Colonic mucosa (tissue), 4 donors: Measurements from ENCODE around the gene NMBR. TPM values are rescaled to one million over a fixed set of nuclear protein-coding genes. Genes with fewer than 3 reads are reported as not detected.
"Not testable (repeated sequence)": the region's sequence is repeated elsewhere in the genome, so short reads cannot be mapped to it uniquely, and the experiment has no call there.

Source experiments
- DNase-seq: peaks from one replicate; pipeline ENCODE4 v3.0.0-alpha.2; 2020
- H3K27ac ChIP-seq: fragments of 200-600 bp; one replicate; pipeline ENCODE4 v1.8.0; 2021
- H3K27me3 ChIP-seq: fragments of 200-600 bp; one replicate; pipeline ENCODE4 v1.8.0; 2021
- H3K36me3 ChIP-seq: fragments of 200-600 bp; one replicate; pipeline ENCODE4 v1.8.0; 2021
- H3K4me1 ChIP-seq: fragments of 200-600 bp; one replicate; pipeline ENCODE4 v1.8.0; 2021; ENCODE audit warnings: mild to moderate bottlenecking
- H3K4me3 ChIP-seq: fragments of 200-600 bp; one replicate; pipeline ENCODE4 v1.8.0; 2021
- H3K9ac ChIP-seq, 2 donors: one replicate each; pipeline ENCODE4 v1.7.0; 2013; ENCODE audit warnings: control low read depth in 2 of 2, low read depth in 2 of 2, low read length in 2 of 2
- H3K9me3 ChIP-seq: fragments of 200-600 bp; one replicate; pipeline ENCODE4 v1.8.0; 2021
- intact Hi-C: fragments of 100-400 bp; cut with DNase I; formaldehyde crosslinking; loops from one replicate; pipeline ENCODE4 v1.14.1; 2022
- total RNA-seq, 2 donors: library from RNA; stranded (reverse); fragmentation: NEBNext Ultra II Directional in 1 of 2; extraction: Animal tissue kit (Norgen Biotek cat#: 25700) in 1 of 2; gene quantifications; one replicate each; pipeline ENCODE4 v1.2.1, GENCODE V29; 2021
- TF ChIP-seq, protein P1 (sequence below): fragments of 200-600 bp; IDR thresholded peaks from one replicate; pipeline ENCODE4 v1.8.0; 2022; ENCODE audit warnings: antibody characterized with exemption, mild to moderate bottlenecking
- donor health status: healthy.
- donor health status: DM: no; HTN: no; CAD: no.
- donor health status: DM: no; HTN: no; CAD: no.

NMBR gene
- total RNA-seq, 2 donors from 2014 or later: not detected

GRCh38 chr6:142030115-142030619, 116.8 kb downstream of the NMBR start:
- TF ChIP-seq, protein P1, sequence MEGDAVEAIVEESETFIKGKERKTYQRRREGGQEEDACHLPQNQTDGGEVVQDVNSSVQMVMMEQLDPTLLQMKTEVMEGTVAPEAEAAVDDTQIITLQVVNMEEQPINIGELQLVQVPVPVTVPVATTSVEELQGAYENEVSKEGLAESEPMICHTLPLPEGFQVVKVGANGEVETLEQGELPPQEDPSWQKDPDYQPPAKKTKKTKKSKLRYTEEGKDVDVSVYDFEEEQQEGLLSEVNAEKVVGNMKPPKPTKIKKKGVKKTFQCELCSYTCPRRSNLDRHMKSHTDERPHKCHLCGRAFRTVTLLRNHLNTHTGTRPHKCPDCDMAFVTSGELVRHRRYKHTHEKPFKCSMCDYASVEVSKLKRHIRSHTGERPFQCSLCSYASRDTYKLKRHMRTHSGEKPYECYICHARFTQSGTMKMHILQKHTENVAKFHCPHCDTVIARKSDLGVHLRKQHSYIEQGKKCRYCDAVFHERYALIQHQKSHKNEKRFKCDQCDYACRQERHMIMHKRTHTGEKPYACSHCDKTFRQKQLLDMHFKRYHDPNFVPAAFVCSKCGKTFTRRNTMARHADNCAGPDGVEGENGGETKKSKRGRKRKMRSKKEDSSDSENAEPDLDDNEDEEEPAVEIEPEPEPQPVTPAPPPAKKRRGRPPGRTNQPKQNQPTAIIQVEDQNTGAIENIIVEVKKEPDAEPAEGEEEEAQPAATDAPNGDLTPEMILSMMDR: no peak
- intact Hi-C loops: no loop called here
- no peak for DNase-seq
- Histone ChIP-seq H3K4me3 (no peak overlapping the region), H3K4me1 (no peaks in the 10 kb centered on the region), H3K27me3 (no peaks in the 10 kb centered on the region), H3K9ac (no peak overlapping the region), H3K27ac (no peak overlapping the region), H3K36me3 (no peaks in the 10 kb centered on the region), H3K9me3 (no peaks in the 10 kb centered on the region)

GRCh38 chr6:142028527-142028926, 118.4 kb downstream of the NMBR start:
- H3K9me3 ChIP-seq: no peaks in the 10 kb centered on the region
- no peak overlapping the region for H3K27ac ChIP-seq
- H3K27me3 ChIP-seq: no peaks in the 10 kb centered on the region
- no peaks in the 10 kb centered on the region for H3K36me3 ChIP-seq
- DNase-seq: no peak
- TF ChIP-seq, protein P1: no peak
- intact Hi-C loops: no loop called here
- no peak overlapping the region for H3K9ac ChIP-seq
- H3K4me3 ChIP-seq: no peak overlapping the region
- no peaks in the 10 kb centered on the region for H3K4me1 ChIP-seq

GRCh38 chr6:142027804-142028203, 119.1 kb downstream of the NMBR start:
- H3K4me1 ChIP-seq, intact Hi-C loops, H3K27me3 ChIP-seq, H3K4me3 ChIP-seq, H3K27ac ChIP-seq, DNase-seq, H3K9ac ChIP-seq, H3K36me3 ChIP-seq, H3K9me3 ChIP-seq: not testable (repeated sequence)

GRCh38 chr6:142027074-142027473, 119.8 kb downstream of the NMBR start:
- TF ChIP-seq, protein P1: no peak
- no peaks in the 10 kb centered on the region for H3K36me3 ChIP-seq
- H3K27ac ChIP-seq: no peak overlapping the region
- intact Hi-C loops: no loop called here
- no peaks in the 10 kb centered on the region for H3K9me3 ChIP-seq
- no peak overlapping the region for H3K4me3 ChIP-seq
- no peak overlapping the region for H3K9ac ChIP-seq
- no peaks in the 10 kb centered on the region for H3K4me1 ChIP-seq
- H3K27me3 ChIP-seq: no peaks in the 10 kb centered on the region
- DNase-seq: no peak

DNA sequence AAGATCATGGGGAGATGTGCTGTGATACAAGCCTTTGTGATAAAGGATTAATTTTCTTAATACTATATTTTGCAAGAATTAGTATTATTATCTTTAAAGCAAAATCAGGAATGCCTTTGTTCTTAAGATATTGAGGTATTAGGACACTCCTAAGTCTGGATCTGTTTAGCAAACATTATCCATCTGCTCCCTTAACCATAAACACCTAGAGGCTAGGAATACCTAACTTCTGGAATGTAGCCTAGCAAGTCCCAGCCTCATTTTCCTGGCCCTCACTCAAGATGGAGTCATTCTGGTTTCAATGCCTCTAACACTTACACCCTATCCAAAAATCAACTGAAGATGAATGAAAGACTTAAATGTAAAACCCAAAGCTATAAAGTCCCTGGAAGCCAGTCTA, 120.5 kb downstream of the NMBR start:
- no peaks in the 10 kb centered on the region for H3K4me1 ChIP-seq
- no peak overlapping the region for H3K4me3 ChIP-seq
- intact Hi-C loops: no loop called here
- DNase-seq: no peak
- no peaks in the 10 kb centered on the region for H3K9me3 ChIP-seq
- no peaks in the 10 kb centered on the region for H3K27me3 ChIP-seq
- no peak overlapping the region for H3K9ac ChIP-seq
- H3K36me3 ChIP-seq: no peaks in the 10 kb centered on the region
- TF ChIP-seq, protein P1: no peak
- no peak overlapping the region for H3K27ac ChIP-seq

Other genes with a start within 250 kb of the NMBR start
- not detected for gene GJE1, start 14.2 kb downstream of the NMBR start, total RNA-seq
- 10 to 100 TPM; 46.3 to 56.6 TPM for gene VTA1, start 141 bp upstream of the NMBR start, total RNA-seq
- gene ADGRG6, start 154.9 kb upstream of the NMBR start, total RNA-seq: 10 to 100 TPM; 17.0 to 17.9 TPM